ENCODE measurements around the gene NOC3L. TPM values are rescaled to one million over a fixed set of nuclear protein-coding genes. Genes with fewer than 3 reads are reported as not detected.

The NOC3L gene
- total and polyA plus RNA-seq, 9 of the 15 experiments (the other 6 are each of a cell fraction or from before 2014, with no cell fraction given) = 23.8 to 57.6 (median 32.6) TPM

DNA sequence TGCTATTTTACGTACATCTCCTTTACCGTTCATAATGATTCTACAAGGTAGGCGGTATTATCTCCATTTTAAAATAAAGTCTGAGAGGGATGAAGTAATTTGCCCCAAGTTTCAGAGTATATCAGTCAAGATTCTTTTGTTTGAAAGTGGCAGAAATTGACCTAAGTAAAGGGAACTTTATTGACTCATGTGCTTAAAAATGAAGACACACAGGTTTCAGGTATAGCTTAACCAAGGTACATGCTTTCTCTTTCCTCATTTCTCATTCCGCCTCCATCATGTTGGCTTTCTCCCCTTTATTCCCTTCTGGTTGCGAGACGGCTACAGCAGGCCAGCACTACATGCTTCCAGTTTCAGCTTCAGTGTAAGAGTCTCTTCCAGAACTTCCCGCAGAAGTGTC lies 77.5 kb downstream of the NOC3L start:
- Histone ChIP-seq H4K20me1 (replicated peaks; ENCODE audit: control insufficient read depth, insufficient read depth, low read length) (no peaks in the 10 kb centered on the region), H3K9me1 (ENCODE audit: control insufficient read depth, insufficient read depth, low read length) (no peaks in the 10 kb centered on the region), H3K27me3 (ENCODE audit: control insufficient read depth in 2 of 2, insufficient read depth in 2 of 2, low read length in 2 of 2) (peaks cover 0 to 8% of the 10 kb centered on the region in 2 experiments; a peak in 3 of 5 replicates), H2AFZ (ENCODE audit: low read depth, low read length) (no peak overlapping the region), H3K79me2 (ENCODE audit: control insufficient read depth, insufficient read depth, low read length) (no peaks in the 10 kb centered on the region), H3K9me3 (replicated peaks; ENCODE audit: control insufficient read depth, insufficient read depth, low read depth, low read length) (no peaks in the 10 kb centered on the region), H3K4me3 (no peak overlapping the region), H3K9ac (ENCODE audit: insufficient read depth in 1 of 2, low read depth in 2 of 2, low read length in 2 of 2) (no peak overlapping the region), H3K36me3 (ENCODE audit: control insufficient read depth, insufficient read depth, low read length) (no peaks in the 10 kb centered on the region), H3K27ac (ENCODE audit: extremely low read depth, low read depth, low read length) (no peak overlapping the region), H3K4me1 (replicated peaks in 1 of 2; ENCODE audit: control insufficient read depth in 2 of 2, insufficient read depth in 2 of 2, low read length in 2 of 2) (no peaks in the 10 kb centered on the region), H3K4me2 (ENCODE audit: insufficient read depth, low read length) (no peak overlapping the region)
- ChIA-PET POLR2A (no interaction called here), CTCF (ENCODE audit: low intra/inter-chr PET ratio) (no interaction called here)
- in situ Hi-C loops (cut with MboI) = no loop called here
- 13% methylated on average over 6 of the region's 7 CpGs for WGBS (ENCODE audit: insufficient coverage, low coverage, missing lambda C conversion rate)
- FAIRE-seq (no peak), ATAC-seq (no peak), DNase-seq (ENCODE audit: extremely low read depth in 1 of 4, low spot score in 3 of 4) (no peak)
- intact Hi-C loops (cut with micrococcal nuclease) = no loop called here
- no TSS peak for BruUV-seq (replicated peaks)
- TF ChIP-seq GABPB1 (CRISPR knock-in tag; IDR thresholded peaks at IDR 0.05) = no peak
- no peak for TF ChIP-seq FOS (IDR thresholded peaks at IDR 0.05; ENCODE audit: extremely low read depth, insufficient read length)
- TF ChIP-seq, protein P1, sequence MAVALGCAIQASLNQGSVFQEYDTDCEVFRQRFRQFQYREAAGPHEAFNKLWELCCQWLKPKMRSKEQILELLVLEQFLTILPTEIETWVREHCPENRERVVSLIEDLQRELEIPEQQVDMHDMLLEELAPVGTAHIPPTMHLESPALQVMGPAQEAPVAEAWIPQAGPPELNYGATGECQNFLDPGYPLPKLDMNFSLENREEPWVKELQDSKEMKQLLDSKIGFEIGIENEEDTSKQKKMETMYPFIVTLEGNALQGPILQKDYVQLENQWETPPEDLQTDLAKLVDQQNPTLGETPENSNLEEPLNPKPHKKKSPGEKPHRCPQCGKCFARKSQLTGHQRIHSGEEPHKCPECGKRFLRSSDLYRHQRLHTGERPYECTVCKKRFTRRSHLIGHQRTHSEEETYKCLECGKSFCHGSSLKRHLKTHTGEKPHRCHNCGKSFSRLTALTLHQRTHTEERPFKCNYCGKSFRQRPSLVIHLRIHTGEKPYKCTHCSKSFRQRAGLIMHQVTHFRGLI (CRISPR knock-in tag; IDR thresholded peaks at IDR 0.05) = no peak
- no peak for TF ChIP-seq ZBTB8A (IDR thresholded peaks at IDR 0.05; ENCODE audit: partially characterized antibody)
- no peak for TF ChIP-seq TCFL5 (CRISPR knock-in tag; conservative IDR thresholded peaks at IDR 0.05)
- TF ChIP-seq ETV1 (tag; conservative IDR thresholded peaks at IDR 0.05; ENCODE audit: low read depth) = no peak
- no peak for TF ChIP-seq STAT5A (IDR thresholded peaks at IDR 0.05; ENCODE audit: borderline replicate concordance, low read length)
- TF ChIP-seq, protein P2, sequence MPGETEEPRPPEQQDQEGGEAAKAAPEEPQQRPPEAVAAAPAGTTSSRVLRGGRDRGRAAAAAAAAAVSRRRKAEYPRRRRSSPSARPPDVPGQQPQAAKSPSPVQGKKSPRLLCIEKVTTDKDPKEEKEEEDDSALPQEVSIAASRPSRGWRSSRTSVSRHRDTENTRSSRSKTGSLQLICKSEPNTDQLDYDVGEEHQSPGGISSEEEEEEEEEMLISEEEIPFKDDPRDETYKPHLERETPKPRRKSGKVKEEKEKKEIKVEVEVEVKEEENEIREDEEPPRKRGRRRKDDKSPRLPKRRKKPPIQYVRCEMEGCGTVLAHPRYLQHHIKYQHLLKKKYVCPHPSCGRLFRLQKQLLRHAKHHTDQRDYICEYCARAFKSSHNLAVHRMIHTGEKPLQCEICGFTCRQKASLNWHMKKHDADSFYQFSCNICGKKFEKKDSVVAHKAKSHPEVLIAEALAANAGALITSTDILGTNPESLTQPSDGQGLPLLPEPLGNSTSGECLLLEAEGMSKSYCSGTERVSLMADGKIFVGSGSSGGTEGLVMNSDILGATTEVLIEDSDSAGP (CRISPR knock-in tag; IDR thresholded peaks at IDR 0.05) = no peak
- TF ChIP-seq, protein P3, sequence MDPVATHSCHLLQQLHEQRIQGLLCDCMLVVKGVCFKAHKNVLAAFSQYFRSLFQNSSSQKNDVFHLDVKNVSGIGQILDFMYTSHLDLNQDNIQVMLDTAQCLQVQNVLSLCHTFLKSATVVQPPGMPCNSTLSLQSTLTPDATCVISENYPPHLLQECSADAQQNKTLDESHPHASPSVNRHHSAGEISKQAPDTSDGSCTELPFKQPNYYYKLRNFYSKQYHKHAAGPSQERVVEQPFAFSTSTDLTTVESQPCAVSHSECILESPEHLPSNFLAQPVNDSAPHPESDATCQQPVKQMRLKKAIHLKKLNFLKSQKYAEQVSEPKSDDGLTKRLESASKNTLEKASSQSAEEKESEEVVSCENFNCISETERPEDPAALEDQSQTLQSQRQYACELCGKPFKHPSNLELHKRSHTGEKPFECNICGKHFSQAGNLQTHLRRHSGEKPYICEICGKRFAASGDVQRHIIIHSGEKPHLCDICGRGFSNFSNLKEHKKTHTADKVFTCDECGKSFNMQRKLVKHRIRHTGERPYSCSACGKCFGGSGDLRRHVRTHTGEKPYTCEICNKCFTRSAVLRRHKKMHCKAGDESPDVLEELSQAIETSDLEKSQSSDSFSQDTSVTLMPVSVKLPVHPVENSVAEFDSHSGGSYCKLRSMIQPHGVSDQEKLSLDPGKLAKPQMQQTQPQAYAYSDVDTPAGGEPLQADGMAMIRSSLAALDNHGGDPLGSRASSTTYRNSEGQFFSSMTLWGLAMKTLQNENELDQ (CRISPR knock-in tag; IDR thresholded peaks at IDR 0.05; ENCODE audit: borderline replicate concordance) = no peak
